ENCODE measurements around the gene SUSD5. TPM values are rescaled to one million over a fixed set of nuclear protein-coding genes. Genes with fewer than 3 reads are reported as not detected.

Gene SUSD5
- total and polyA plus RNA-seq, 2 of the 4 experiments (the other 2 are of a cell fraction), result 1.4 to 2.9 TPM

GRCh38 chr3:33146791-33147445 lies 71.7 kb downstream of the SUSD5 start:
- H3K36me3 ChIP-seq (ENCODE audit: control insufficient read depth, insufficient read depth, low read length), result peaks cover 7% of the 10 kb centered on the region; the same call in 1 of the 2 replicates
- no peak overlapping the region for H2AK5ac ChIP-seq (ENCODE audit: low read depth, low read length)
- no TSS peak for BruUV-seq (replicated peaks)
- no peak overlapping the region for H3K14ac ChIP-seq (replicated peaks; ENCODE audit: low read depth, low read length)
- no peak overlapping the region for H3K4me3 ChIP-seq (ENCODE audit: insufficient read depth, low read depth, low read length)
- H3K56ac ChIP-seq (ENCODE audit: extremely low read depth, insufficient read depth, low read length), result no peak overlapping the region
- intact Hi-C loops (cut with micrococcal nuclease), result no loop called here
- no peaks in the 10 kb centered on the region; the same call in 1 of the 2 replicates for H4K20me1 ChIP-seq (ENCODE audit: insufficient read depth, low read length)
- H2BK5ac ChIP-seq (ENCODE audit: low read depth, low read length, poor library complexity, severe bottlenecking), result no peak overlapping the region
- peak; percentile 61 for DNase-seq
- TF ChIP-seq SMC3 (IDR thresholded peaks at IDR 0.05; ENCODE audit: low read depth, low read length), result no peak
- H2BK120ac ChIP-seq (ENCODE audit: low read depth, low read length), result no peak overlapping the region
- no peak overlapping the region for H3K18ac ChIP-seq (ENCODE audit: low read depth, low read length)
- peak; percentile 67 for ATAC-seq (ENCODE audit: low read depth)
- 43% methylated on average over 1 of the region's 8 CpGs; no CpG with 5 or more reads in 1 of the 2 experiments for WGBS, 2 experiments (ENCODE audit: extremely low coverage in 2 of 2, insufficient read length in 1 of 2)
- H3K27ac ChIP-seq (ENCODE audit: insufficient read depth, low read length), result no peak overlapping the region
- no peak overlapping the region for H4K5ac ChIP-seq (ENCODE audit: low read depth, low read length)
- H2BK15ac ChIP-seq (ENCODE audit: low read depth, low read length), result no peak overlapping the region
- H2BK20ac ChIP-seq (ENCODE audit: low read depth, low read length), result no peak overlapping the region
- no peak overlapping the region for H2AFZ ChIP-seq (replicated peaks; ENCODE audit: low read length, poor library complexity)
- H4K8ac ChIP-seq (ENCODE audit: low read depth in 2 of 2, low read length in 2 of 2), result no peak overlapping the region
- in situ Hi-C loops (cut with MboI; ENCODE audit: low sequenced_read_pairs), result no loop called here
- H4K91ac ChIP-seq (ENCODE audit: insufficient read depth, low read depth, low read length), result no peak overlapping the region
- H3K9me1 ChIP-seq (ENCODE audit: insufficient read depth, low read length), result peaks cover 1% of the 10 kb centered on the region; the same call in 1 of the 2 replicates
- POLR2A ChIA-PET (ENCODE audit: unreplicated experiment), result interaction anchor here (0.6 kb wide), 1 partner anchor 184 kb away, joined by 3 read pairs; no protein-coding TSS in a partner anchor
- H3K27me3 ChIP-seq (ENCODE audit: control insufficient read depth, insufficient read depth, low read length), result no peaks in the 10 kb centered on the region
- peaks cover 3% of the 10 kb centered on the region; the same call in 1 of the 2 replicates for H3K4me1 ChIP-seq (ENCODE audit: control insufficient read depth, insufficient read depth, low read length)
- H3K79me1 ChIP-seq (ENCODE audit: low read depth in 1 of 2, low read length in 2 of 2), result no peaks in the 10 kb centered on the region
- H3K9me3 ChIP-seq (ENCODE audit: control insufficient read depth, insufficient read depth, low read length), result no peaks in the 10 kb centered on the region
- no peak overlapping the region for H3K9ac ChIP-seq (ENCODE audit: low read depth, low read length)
- H3K23ac ChIP-seq (ENCODE audit: low read depth, low read length), result no peak overlapping the region
- H3K4me2 ChIP-seq (ENCODE audit: low read depth, low read length), result no peak overlapping the region
- H2AK9ac ChIP-seq (replicated peaks; ENCODE audit: low read depth, low read length, poor library complexity), result no peak overlapping the region
- dilution Hi-C loops (cut with HindIII; ENCODE audit: low sequenced_read_pairs, unreplicated experiment), result loop anchor here (25.0 kb wide), 1 partner anchor 240 kb away; no protein-coding TSS in a partner anchor
- CTCF ChIA-PET, result interaction anchor here (0.9 to 1.1 kb wide), 2 partner anchors 21 to 226 kb away, joined by 3 read pairs; no protein-coding TSS in a partner anchor
- H3K4ac ChIP-seq (ENCODE audit: low read depth, low read length), result no peak overlapping the region

All from IMR-90 (cell line).